ENCODE results near the gene TMUB2.

- TF ChIP-seq POLR2AphosphoS5 (IDR thresholded peaks at IDR 0.05) (peak; percentile 8 to 67 (median 39)), POLR2A (IDR thresholded peaks at IDR 0.05) (no peak)
- TF ChIP-seq, protein P1, sequence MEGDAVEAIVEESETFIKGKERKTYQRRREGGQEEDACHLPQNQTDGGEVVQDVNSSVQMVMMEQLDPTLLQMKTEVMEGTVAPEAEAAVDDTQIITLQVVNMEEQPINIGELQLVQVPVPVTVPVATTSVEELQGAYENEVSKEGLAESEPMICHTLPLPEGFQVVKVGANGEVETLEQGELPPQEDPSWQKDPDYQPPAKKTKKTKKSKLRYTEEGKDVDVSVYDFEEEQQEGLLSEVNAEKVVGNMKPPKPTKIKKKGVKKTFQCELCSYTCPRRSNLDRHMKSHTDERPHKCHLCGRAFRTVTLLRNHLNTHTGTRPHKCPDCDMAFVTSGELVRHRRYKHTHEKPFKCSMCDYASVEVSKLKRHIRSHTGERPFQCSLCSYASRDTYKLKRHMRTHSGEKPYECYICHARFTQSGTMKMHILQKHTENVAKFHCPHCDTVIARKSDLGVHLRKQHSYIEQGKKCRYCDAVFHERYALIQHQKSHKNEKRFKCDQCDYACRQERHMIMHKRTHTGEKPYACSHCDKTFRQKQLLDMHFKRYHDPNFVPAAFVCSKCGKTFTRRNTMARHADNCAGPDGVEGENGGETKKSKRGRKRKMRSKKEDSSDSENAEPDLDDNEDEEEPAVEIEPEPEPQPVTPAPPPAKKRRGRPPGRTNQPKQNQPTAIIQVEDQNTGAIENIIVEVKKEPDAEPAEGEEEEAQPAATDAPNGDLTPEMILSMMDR (IDR thresholded peaks at IDR 0.05 in 8 of 11, conservative IDR thresholded peaks at IDR 0.05 in 3 of 11): no peak
Observed at GRCh38 chr17:44171931-44172455, 14.8 kb upstream of the TMUB2 start.

Measured in spleen (tissue), 7 donors.